ENCODE results near the gene USP37.

DNA sequence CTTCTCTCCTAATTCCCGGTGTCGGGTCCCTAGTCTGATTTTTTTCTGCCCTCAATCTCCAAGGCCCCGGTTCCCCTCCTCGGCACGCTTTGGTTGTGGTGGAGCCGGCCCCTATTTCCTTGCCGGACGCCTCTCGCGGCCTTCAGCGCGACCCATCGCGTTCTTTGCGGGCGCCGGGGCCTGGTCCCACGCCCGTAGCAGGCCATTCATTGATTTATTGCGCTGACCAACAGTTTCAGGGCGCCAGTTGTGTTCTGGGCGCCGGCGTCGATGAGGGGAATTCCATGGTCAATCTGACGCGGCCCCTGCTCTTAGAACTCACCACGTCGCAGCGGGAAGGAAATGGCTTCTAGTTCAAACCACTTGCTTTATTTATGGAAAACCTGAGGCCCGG, 884 bp upstream of the USP37 start:
- TF ChIP-seq POLR2A (IDR thresholded peaks at IDR 0.05; ENCODE audit: low read depth, low read length), result no peak; the same call in 1 of the 2 replicates
- TF ChIP-seq, protein P1, sequence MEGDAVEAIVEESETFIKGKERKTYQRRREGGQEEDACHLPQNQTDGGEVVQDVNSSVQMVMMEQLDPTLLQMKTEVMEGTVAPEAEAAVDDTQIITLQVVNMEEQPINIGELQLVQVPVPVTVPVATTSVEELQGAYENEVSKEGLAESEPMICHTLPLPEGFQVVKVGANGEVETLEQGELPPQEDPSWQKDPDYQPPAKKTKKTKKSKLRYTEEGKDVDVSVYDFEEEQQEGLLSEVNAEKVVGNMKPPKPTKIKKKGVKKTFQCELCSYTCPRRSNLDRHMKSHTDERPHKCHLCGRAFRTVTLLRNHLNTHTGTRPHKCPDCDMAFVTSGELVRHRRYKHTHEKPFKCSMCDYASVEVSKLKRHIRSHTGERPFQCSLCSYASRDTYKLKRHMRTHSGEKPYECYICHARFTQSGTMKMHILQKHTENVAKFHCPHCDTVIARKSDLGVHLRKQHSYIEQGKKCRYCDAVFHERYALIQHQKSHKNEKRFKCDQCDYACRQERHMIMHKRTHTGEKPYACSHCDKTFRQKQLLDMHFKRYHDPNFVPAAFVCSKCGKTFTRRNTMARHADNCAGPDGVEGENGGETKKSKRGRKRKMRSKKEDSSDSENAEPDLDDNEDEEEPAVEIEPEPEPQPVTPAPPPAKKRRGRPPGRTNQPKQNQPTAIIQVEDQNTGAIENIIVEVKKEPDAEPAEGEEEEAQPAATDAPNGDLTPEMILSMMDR (conservative IDR thresholded peaks at IDR 0.05; ENCODE audit: low read depth, low read length), result no peak

Data from IMR-90 (cell line).